Measurements from ENCODE around the gene RBMS2.

RBMS2 gene

GRCh38 chr12:56593909-56594621 lies 72.4 kb downstream of the RBMS2 start:
- Histone ChIP-seq H2BK120ac (ENCODE audit: insufficient read depth, low read length, poor library complexity) (no peak overlapping the region), H4K91ac (ENCODE audit: low read depth, low read length) (no peak overlapping the region), H3K9me3 (ENCODE audit: insufficient read depth, low read depth, low read length) (no peaks in the 10 kb centered on the region), H3K4me2 (ENCODE audit: low read length) (no peak overlapping the region), H3K4me3 (ENCODE audit: low read depth, low read length) (no peak overlapping the region), H3K4ac (ENCODE audit: low read depth, low read length) (no peak overlapping the region), H3K79me1 (ENCODE audit: low read length) (no peaks in the 10 kb centered on the region), H4K12ac (ENCODE audit: low read depth, low read length) (no peak overlapping the region), H3K4me1 (ENCODE audit: control insufficient read depth in 1 of 2, insufficient read depth in 2 of 2, low read length in 2 of 2) (peaks cover 0 to 2% of the 10 kb centered on the region in 2 experiments), H2AK5ac (ENCODE audit: low read length) (no peak overlapping the region), H3K27ac (ENCODE audit: low read depth, low read length) (peak overlapping the region; percentile 3), H4K8ac (ENCODE audit: low read depth, low read length) (no peak overlapping the region), H3K27me3 (ENCODE audit: insufficient read depth, low read length) (no peaks in the 10 kb centered on the region), H2BK5ac (ENCODE audit: low read depth, low read length, poor library complexity) (no peak overlapping the region), H3K79me2 (ENCODE audit: control insufficient read depth, insufficient read depth, low read length, poor library complexity) (no peaks in the 10 kb centered on the region), H3K36me3 (ENCODE audit: control insufficient read depth in 1 of 2, insufficient read depth in 2 of 2, low read length in 2 of 2) (peaks cover 30 to 39% of the 10 kb centered on the region in 2 experiments), H3K9ac (ENCODE audit: low read length) (no peak overlapping the region), H3K23ac (ENCODE audit: low read length) (no peak overlapping the region), H2AFZ (ENCODE audit: insufficient read depth, low read length, poor library complexity) (no peak overlapping the region), H3K14ac (ENCODE audit: low read length) (no peak overlapping the region), H3K18ac (ENCODE audit: low read length) (no peak overlapping the region), H2BK12ac (ENCODE audit: low read length) (no peak overlapping the region)
- WGBS (ENCODE audit: extremely low coverage, insufficient coverage, insufficient read length), result no CpG with 5 or more reads among the region's 8 CpGs
- peak; percentile 75 to 85 for DNase-seq

DNA sequence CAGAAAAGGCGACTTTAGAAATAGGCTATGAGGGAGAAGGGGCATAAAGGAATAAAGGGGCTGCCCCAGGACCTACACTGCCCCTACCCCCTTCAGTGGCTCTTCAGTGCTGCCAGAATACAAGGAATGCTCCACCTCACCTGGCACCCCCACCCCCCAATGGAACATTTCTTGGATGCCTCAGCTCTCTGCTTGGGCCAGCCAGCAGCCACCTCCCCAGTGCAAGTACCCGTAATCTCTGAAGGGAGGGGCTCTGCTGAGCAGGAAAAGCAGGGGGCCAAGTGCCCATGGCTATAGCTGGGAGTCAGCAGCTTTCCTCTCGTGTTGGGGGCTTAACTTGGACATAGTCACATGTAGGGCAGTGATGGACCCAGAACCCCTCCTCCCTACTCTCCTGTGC lies 75.2 kb downstream of the RBMS2 start:
- no peak overlapping the region for H3K14ac ChIP-seq (ENCODE audit: low read length)
- DNase-seq, result no peak
- peaks cover 0 to 2% of the 10 kb centered on the region in 2 experiments for H3K4me1 ChIP-seq (ENCODE audit: control insufficient read depth in 1 of 2, insufficient read depth in 2 of 2, low read length in 2 of 2)
- H4K12ac ChIP-seq (ENCODE audit: low read depth, low read length), result no peak overlapping the region
- no peak overlapping the region for H3K4ac ChIP-seq (ENCODE audit: low read depth, low read length)
- H3K27me3 ChIP-seq (ENCODE audit: insufficient read depth, low read length), result no peaks in the 10 kb centered on the region
- no peak overlapping the region for H3K9ac ChIP-seq (ENCODE audit: low read length)
- no peaks in the 10 kb centered on the region for H3K79me2 ChIP-seq (ENCODE audit: control insufficient read depth, insufficient read depth, low read length, poor library complexity)
- peaks cover 48 to 53% of the 10 kb centered on the region in 2 experiments for H3K36me3 ChIP-seq (ENCODE audit: control insufficient read depth in 1 of 2, insufficient read depth in 2 of 2, low read length in 2 of 2)
- H3K27ac ChIP-seq (ENCODE audit: low read depth, low read length), result no peak overlapping the region
- H3K4me3 ChIP-seq (ENCODE audit: low read depth, low read length), result no peak overlapping the region
- H3K18ac ChIP-seq (ENCODE audit: low read length), result no peak overlapping the region
- H2AFZ ChIP-seq (ENCODE audit: insufficient read depth, low read length, poor library complexity), result no peak overlapping the region
- no peak overlapping the region for H3K4me2 ChIP-seq (ENCODE audit: low read length)
- no peak overlapping the region for H3K23ac ChIP-seq (ENCODE audit: low read length)
- no peak overlapping the region for H4K91ac ChIP-seq (ENCODE audit: low read depth, low read length)
- no CpG with 5 or more reads among the region's 3 CpGs for WGBS (ENCODE audit: extremely low coverage, insufficient coverage, insufficient read length)
- no peak overlapping the region for H2BK5ac ChIP-seq (ENCODE audit: low read depth, low read length, poor library complexity)
- H2BK12ac ChIP-seq (ENCODE audit: low read length), result no peak overlapping the region
- H2AK5ac ChIP-seq (ENCODE audit: low read length), result no peak overlapping the region
- no peak overlapping the region for H2BK120ac ChIP-seq (ENCODE audit: insufficient read depth, low read length, poor library complexity)
- peaks cover 1% of the 10 kb centered on the region for H3K9me3 ChIP-seq (ENCODE audit: insufficient read depth, low read depth, low read length)
- no peaks in the 10 kb centered on the region for H3K79me1 ChIP-seq (ENCODE audit: low read length)
- no peak overlapping the region for H4K8ac ChIP-seq (ENCODE audit: low read depth, low read length)

DNA sequence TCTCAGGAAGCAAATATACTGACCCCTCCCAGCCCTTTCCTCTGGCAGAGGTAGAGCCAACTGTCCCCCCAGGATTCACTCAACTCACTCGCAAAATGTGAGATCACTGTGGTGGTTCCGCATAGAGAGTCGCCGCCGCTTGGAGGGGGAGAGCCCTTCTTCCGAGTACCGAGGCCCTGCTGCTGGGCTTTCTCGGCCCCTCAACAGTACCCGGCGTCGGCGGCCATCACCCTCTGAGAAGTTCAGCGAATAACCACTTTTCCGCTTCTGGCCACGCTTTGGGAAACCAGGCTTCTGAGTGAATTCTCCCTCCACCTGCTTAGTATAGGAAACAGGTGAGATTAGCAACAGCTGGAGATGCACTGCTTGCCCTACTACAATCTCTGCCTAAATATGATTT lies 77.4 kb downstream of the RBMS2 start:
- no peak for DNase-seq
- H3K23ac ChIP-seq (ENCODE audit: low read length), result no peak overlapping the region
- H3K27me3 ChIP-seq (ENCODE audit: insufficient read depth, low read length), result no peaks in the 10 kb centered on the region
- H3K36me3 ChIP-seq (ENCODE audit: control insufficient read depth in 1 of 2, insufficient read depth in 2 of 2, low read length in 2 of 2), result peaks cover 62 to 71% of the 10 kb centered on the region in 2 experiments
- no peak overlapping the region for H2BK5ac ChIP-seq (ENCODE audit: low read depth, low read length, poor library complexity)
- H4K8ac ChIP-seq (ENCODE audit: low read depth, low read length), result no peak overlapping the region
- H4K91ac ChIP-seq (ENCODE audit: low read depth, low read length), result no peak overlapping the region
- no peak overlapping the region for H2AFZ ChIP-seq (ENCODE audit: insufficient read depth, low read length, poor library complexity)
- H2AK5ac ChIP-seq (ENCODE audit: low read length), result no peak overlapping the region
- H3K27ac ChIP-seq (ENCODE audit: low read depth, low read length), result no peak overlapping the region
- H3K79me1 ChIP-seq (ENCODE audit: low read length), result no peaks in the 10 kb centered on the region
- H3K79me2 ChIP-seq (ENCODE audit: control insufficient read depth, insufficient read depth, low read length, poor library complexity), result no peaks in the 10 kb centered on the region
- no peak overlapping the region for H3K4me2 ChIP-seq (ENCODE audit: low read length)
- H3K4ac ChIP-seq (ENCODE audit: low read depth, low read length), result no peak overlapping the region
- no peak overlapping the region for H3K14ac ChIP-seq (ENCODE audit: low read length)
- no peak overlapping the region for H3K9ac ChIP-seq (ENCODE audit: low read length)
- H3K4me3 ChIP-seq (ENCODE audit: low read depth, low read length), result no peak overlapping the region
- H2BK12ac ChIP-seq (ENCODE audit: low read length), result no peak overlapping the region
- peaks cover 0 to 2% of the 10 kb centered on the region in 2 experiments for H3K4me1 ChIP-seq (ENCODE audit: control insufficient read depth in 1 of 2, insufficient read depth in 2 of 2, low read length in 2 of 2)
- no CpG with 5 or more reads among the region's 15 CpGs for WGBS (ENCODE audit: extremely low coverage, insufficient coverage, insufficient read length)
- no peak overlapping the region for H2BK120ac ChIP-seq (ENCODE audit: insufficient read depth, low read length, poor library complexity)
- no peak overlapping the region for H3K18ac ChIP-seq (ENCODE audit: low read length)
- H4K12ac ChIP-seq (ENCODE audit: low read depth, low read length), result no peak overlapping the region
- peaks cover 1% of the 10 kb centered on the region for H3K9me3 ChIP-seq (ENCODE audit: insufficient read depth, low read depth, low read length)

GRCh38 chr12:56599797-56600196 lies 78.2 kb downstream of the RBMS2 start:
- Histone ChIP-seq H3K27me3 (ENCODE audit: insufficient read depth, low read length) (no peaks in the 10 kb centered on the region), H2BK12ac (ENCODE audit: low read length) (no peak overlapping the region), H3K23ac (ENCODE audit: low read length) (no peak overlapping the region), H3K4me1 (ENCODE audit: control insufficient read depth in 1 of 2, insufficient read depth in 2 of 2, low read length in 2 of 2) (no peaks in the 10 kb centered on the region), H4K91ac (ENCODE audit: low read depth, low read length) (no peak overlapping the region), H3K9ac (ENCODE audit: low read length) (no peak overlapping the region), H3K36me3 (ENCODE audit: control insufficient read depth in 1 of 2, insufficient read depth in 2 of 2, low read length in 2 of 2) (peaks cover 68 to 77% of the 10 kb centered on the region in 2 experiments), H3K18ac (ENCODE audit: low read length) (no peak overlapping the region), H3K27ac (ENCODE audit: low read depth, low read length) (no peak overlapping the region), H4K12ac (ENCODE audit: low read depth, low read length) (no peak overlapping the region), H2BK120ac (ENCODE audit: insufficient read depth, low read length, poor library complexity) (no peak overlapping the region), H3K9me3 (ENCODE audit: insufficient read depth, low read depth, low read length) (peaks cover 1% of the 10 kb centered on the region), H3K4ac (ENCODE audit: low read depth, low read length) (no peak overlapping the region), H3K79me1 (ENCODE audit: low read length) (no peaks in the 10 kb centered on the region), H3K4me3 (ENCODE audit: low read depth, low read length) (no peak overlapping the region), H3K4me2 (ENCODE audit: low read length) (no peak overlapping the region), H3K14ac (ENCODE audit: low read length) (no peak overlapping the region), H4K8ac (ENCODE audit: low read depth, low read length) (no peak overlapping the region), H2AFZ (ENCODE audit: insufficient read depth, low read length, poor library complexity) (no peak overlapping the region), H2AK5ac (ENCODE audit: low read length) (no peak overlapping the region), H3K79me2 (ENCODE audit: control insufficient read depth, insufficient read depth, low read length, poor library complexity) (no peaks in the 10 kb centered on the region), H2BK5ac (ENCODE audit: low read depth, low read length, poor library complexity) (no peak overlapping the region)
- no peak for DNase-seq
- no CpG with 5 or more reads among the region's 10 CpGs for WGBS (ENCODE audit: extremely low coverage, insufficient coverage, insufficient read length)
